ELF-1 (cell line): Measurements from ENCODE around the gene SLC34A2.
A peak's percentile ranks its signal among the peaks of the same experiment; 100 is the strongest.
"Not testable (repeated sequence)": the region's sequence is repeated elsewhere in the genome, so short reads cannot be mapped to it uniquely, and the experiment has no call there.

Source experiments
- DNase-seq: peaks from one replicate; pipeline ENCODE4 v3.0.0-alpha.2; 2016; ENCODE audit warnings: low read depth, low spot score

Gene SLC34A2

DNA sequence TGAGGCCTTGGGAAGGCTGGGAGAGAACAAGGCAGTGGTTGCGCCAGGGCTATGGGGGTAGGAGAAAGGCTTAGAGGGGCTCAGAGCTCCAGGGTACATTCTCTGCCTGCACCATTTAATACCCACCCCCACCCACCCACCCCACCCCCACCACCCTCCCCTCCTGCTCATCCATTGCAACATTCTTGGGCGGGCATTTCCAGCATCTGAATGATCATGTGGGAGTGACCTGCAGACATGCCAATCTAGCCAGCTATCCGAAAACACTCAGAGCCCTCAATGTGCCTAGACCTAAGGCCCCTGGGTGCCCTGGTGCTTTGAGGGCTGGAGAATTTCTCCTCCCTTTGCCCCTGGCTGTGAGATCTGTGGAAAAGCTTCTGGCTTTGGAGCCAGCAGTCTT, 3.1 kb downstream of the SLC34A2 start:
- no peak for DNase-seq

DNA sequence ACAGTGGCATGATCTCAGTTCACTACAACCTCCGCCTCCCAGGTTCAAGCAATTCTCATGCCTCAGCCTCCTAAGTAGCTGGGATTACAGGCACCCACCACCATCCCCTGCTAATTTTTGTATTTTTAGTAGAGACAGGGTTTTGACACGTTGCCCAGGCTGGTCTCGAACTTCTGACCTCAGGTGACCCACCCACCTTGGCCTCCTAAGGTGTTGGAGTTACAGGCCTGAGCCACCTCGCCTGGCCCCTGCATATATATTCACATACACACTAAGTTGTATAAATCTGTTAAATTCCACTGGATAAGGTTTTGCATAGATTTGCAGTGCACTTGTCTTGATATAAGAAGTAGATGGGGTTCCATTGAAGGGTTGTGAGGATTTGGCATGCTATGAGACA, 5.8 kb downstream of the SLC34A2 start:
- DNase-seq: not testable (repeated sequence)

DNA sequence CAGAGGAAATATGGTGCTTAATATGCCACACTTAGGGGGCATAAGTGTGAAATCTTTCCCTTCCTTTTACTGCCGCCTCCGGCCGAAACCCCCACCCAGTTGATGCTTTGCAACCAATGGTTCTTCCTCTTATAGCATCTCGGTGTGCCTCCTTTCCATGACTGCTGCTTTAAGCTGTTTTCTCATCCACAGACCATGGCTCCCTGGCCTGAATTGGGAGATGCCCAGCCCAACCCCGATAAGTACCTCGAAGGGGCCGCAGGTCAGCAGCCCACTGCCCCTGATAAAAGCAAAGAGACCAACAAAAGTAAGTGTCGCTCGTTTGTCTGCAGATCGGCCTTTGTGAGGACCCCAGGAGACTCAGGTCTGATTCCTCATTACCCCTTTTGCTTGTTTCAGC, 6.7 kb downstream of the SLC34A2 start:
- DNase-seq: no peak

DNA sequence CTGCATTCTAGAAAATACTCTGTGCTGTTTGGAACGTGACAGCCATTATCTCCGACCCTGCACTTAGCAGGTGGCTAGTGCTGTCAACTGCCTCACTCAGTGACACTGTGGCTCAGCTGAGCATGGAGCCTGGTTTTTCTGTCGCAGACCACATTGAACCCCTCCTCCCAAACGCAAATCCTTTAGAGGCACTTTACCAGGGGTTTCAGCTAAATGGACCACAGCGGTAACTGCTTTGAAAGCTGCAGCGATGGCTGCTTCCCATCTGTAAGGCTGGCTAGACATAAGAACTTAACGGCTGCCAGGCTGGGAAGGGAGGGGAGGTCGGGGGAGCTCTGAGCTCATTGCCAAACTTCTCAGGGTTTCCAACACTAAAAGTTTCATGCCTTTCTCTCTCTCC, 8.1 kb downstream of the SLC34A2 start:
- DNase-seq: no peak

DNA sequence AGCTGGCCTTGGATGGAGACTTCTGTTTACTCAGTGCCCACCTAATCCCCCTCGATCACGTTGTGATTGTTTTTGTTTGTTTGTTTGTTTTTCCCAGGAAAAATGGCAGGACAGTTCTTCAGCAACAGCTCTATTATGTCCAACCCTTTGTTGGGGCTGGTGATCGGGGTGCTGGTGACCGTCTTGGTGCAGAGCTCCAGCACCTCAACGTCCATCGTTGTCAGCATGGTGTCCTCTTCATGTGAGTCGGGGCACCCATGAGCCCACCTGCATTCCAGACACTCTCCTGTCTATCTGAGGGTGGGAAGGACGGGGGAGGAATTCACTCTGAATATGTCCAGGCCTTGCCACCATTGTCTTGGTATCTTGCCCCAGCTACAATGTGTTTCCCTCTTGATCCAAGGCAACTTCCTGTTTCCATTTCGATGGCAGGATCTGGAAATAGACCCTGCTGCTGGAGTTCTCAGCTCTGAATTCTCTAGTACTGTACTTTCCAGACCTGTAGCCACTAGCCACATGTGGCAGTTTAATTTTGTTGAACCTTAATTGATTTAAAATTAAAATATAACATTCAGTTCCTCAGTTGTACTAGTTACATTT, 10.5 kb downstream of the SLC34A2 start:
- no peak for DNase-seq

DNA sequence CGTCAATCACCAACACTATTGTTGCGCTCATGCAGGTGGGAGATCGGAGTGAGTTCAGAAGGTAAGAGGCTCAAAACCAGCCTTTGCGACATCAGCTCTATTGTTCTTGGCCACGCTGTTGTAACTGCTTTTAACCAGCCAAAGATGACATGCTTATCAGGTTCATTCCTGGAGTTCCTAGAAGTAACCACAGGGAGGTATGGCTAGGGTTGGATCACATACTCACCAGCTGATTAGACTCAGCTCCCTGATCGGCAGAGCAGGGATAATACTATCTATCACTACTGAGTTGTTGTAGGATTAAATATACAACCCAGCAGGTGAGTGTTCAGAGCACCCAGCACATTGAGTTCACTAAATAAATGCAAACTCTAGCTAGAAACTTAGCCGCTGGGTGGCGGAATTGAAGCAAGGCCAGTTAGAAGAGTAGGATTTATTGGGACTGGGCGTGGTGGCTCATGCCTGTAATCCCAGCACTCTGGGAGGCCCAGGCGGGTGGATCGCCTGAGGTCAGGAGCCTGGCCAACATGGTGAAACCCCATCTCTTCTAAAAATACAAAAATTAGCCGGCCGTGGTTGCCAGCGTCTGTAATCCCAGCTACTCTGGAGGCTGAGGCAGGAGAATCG, 12.4 kb downstream of the SLC34A2 start:
- DNase-seq: peak; percentile 73

DNA sequence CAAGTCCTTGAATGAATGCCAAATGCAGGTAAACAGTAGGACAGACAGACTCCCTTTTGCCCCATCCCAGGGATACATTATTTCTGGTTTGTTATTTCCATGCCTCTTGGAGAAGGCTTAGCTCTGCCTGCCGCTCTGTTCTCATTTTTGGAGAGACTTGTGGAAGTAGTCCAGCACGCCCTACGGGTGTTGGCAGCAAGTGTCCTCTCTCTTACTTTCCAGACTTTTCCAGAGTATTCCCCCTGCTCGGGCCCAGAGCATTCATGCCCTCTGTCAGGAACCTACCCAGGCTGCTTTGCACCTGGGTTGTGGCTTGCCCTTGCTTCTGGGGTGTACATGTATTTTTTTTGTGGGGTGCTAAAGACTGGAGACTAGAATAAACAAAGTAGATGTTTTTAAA, 15.3 kb downstream of the SLC34A2 start:
- no peak for DNase-seq

DNA sequence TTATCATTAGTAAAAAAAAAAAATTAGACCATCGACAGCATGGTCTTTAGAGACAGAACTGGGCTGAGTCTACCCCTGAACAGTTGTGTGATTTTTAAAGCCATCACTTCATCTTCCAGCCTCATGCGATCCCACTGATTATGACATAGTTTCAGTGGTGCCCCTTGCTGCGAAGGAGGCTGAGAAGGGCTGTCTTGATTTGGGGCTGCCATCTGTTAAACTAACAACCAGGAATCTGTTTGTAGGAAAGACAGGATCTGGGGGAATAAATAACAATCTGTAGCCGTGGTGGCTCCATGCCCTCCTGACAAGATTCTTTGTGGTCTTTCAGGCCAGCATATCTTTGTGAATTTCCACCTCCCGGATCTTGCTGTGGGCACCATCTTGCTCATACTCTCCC, 17.1 kb downstream of the SLC34A2 start:
- no peak for DNase-seq

DNA sequence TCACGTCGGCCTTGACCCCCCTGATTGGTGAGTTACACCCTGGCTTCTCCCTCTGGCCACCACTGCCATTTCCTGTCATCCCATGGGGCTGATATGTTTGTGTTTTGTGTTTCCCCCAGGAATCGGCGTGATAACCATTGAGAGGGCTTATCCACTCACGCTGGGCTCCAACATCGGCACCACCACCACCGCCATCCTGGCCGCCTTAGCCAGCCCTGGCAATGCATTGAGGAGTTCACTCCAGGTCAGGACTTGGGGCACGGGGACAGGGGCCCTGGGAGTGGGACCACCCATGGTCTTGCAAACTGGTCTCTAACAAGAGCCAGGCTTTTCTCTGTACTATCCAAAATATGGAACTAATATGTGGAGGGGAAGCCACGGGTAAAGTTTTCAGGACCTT, 18.7 kb downstream of the SLC34A2 start:
- DNase-seq: no peak

DNA sequence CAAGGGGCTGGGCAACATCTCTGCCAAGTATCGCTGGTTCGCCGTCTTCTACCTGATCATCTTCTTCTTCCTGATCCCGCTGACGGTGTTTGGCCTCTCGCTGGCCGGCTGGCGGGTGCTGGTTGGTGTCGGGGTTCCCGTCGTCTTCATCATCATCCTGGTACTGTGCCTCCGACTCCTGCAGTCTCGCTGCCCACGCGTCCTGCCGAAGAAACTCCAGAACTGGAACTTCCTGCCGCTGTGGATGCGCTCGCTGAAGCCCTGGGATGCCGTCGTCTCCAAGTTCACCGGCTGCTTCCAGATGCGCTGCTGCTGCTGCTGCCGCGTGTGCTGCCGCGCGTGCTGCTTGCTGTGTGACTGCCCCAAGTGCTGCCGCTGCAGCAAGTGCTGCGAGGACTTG, 20.6 kb downstream of the SLC34A2 start:
- no peak for DNase-seq

DNA sequence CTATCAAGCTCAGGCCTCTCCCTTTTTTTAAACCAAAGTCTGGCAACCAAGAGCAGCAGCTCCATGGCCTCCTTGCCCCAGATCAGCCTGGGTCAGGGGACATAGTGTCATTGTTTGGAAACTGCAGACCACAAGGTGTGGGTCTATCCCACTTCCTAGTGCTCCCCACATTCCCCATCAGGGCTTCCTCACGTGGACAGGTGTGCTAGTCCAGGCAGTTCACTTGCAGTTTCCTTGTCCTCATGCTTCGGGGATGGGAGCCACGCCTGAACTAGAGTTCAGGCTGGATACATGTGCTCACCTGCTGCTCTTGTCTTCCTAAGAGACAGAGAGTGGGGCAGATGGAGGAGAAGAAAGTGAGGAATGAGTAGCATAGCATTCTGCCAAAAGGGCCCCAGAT, 21.5 kb downstream of the SLC34A2 start:
- no peak for DNase-seq

DNA sequence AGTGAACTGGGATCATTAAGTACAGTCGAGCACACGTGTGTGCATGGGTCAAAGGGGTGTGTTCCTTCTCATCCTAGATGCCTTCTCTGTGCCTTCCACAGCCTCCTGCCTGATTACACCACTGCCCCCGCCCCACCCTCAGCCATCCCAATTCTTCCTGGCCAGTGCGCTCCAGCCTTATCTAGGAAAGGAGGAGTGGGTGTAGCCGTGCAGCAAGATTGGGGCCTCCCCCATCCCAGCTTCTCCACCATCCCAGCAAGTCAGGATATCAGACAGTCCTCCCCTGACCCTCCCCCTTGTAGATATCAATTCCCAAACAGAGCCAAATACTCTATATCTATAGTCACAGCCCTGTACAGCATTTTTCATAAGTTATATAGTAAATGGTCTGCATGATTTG, 22.3 kb downstream of the SLC34A2 start:
- no peak for DNase-seq

DNA sequence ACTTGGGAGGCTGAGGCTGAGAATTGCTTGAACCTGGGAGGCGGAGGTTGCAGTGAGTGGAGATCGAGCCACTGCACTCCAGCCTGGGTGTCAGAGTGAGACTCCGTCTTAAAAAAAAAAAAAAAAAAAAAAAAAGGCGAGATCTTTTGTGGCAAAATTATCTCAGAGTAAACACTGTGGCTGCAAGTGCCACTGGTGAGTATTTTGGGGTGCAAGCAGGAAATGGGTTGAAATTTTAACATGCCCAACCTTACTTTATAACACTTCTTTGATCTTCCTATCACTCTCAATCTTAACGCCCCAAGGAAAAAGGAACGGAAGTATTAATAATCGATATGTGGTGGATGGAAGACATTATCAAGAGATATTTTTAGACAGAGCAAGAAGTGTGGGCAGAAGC, 32.1 kb downstream of the SLC34A2 start:
- DNase-seq: no peak

DNA sequence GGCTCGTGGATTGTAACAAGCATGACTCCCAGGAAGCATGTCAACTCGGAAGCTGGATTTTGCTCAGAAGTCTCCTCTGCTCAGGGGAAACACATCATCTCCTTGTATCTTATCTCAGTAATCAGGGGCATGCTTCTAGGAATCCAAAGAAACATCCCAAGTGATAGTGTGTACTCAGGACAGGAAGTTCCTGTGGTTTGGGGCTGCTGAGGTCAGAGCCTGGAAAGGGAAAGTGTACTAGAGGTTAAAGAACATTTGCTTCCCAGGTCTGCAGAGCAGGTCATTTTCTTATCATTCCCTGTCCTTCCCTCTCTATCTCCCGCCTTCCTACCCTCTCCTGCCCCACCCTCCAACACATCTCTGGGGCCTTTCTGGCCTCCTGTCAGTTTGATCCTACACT, 38.8 kb downstream of the SLC34A2 start:
- peak; percentile 55 for DNase-seq

DNA sequence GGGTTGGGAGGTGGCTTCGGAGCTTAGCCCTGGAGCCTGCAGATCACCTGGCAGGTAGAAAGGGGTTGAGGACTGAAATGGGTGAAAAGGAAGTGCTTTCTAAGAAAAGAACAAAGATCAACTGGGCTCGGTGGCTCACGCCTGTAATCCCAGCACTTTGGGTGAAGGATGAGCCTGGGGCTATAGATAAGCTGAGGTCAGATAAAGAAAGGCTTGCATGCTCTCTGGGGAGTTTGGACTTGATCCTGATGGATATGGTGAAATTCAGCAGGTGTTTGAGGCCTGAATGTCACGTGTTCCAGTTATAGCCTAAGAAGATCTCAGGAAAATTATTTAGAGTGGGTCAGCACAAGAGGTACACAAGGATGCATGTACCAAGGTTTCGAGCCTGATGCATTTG, 40.8 kb downstream of the SLC34A2 start:
- peak; percentile 56 for DNase-seq

DNA sequence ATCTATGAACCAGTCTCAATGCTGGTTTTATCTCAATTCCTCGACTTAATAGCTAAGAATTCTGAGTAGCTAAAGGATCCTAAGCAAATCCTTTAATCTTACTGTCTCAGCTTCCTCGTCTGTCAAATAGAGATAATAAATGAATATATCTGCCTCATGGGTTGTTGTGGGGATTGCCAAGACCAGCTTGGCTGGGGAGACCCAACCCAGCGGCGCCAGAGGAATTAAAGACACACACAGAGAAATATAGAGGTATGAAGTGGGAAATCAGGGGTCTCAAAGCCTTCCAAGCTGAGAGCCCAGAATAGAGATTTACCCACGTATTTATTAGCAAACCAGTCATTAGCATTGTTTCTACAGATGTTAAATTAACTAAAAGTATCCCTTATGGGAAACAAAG, 41.9 kb downstream of the SLC34A2 start:
- no peak for DNase-seq

DNA sequence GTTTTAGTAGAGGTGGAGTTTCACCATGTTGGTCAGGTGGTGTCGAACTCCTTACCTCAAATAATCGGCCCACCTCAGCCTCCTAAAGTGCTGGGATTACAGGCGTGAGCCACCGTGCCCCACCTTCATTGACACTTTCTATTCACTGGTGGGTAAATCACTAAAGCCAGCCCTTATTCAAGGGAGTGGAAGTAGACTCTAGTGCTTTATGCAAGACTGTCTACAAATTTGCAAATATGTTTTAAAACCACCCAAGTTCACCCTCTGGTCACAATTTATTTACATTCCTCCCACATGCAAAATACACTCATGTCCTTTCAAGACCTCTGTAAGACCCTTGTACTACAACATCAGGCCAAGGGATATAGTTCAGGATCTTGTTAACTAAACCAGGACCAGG, 45.0 kb downstream of the SLC34A2 start:
- no peak for DNase-seq

DNA sequence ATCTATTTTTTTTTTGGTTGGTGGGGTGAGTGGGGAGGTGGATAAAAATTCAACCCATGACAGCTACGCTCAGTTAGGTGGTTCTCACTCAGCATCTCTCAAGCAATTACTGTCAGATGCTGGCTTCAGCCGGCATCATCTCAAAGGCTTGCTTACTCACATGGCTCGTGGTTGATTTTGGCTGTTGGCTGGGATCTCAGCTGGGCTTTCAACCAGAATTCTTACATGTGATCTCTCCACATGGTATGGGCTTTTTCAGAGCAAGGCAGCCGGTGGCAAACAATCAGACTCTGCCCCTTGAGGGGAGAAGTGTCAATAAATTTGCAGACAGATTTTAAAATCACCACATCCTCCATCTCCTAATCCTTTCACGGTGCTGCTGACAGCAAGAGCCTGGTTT, 47.2 kb downstream of the SLC34A2 start:
- DNase-seq: no peak

DNA sequence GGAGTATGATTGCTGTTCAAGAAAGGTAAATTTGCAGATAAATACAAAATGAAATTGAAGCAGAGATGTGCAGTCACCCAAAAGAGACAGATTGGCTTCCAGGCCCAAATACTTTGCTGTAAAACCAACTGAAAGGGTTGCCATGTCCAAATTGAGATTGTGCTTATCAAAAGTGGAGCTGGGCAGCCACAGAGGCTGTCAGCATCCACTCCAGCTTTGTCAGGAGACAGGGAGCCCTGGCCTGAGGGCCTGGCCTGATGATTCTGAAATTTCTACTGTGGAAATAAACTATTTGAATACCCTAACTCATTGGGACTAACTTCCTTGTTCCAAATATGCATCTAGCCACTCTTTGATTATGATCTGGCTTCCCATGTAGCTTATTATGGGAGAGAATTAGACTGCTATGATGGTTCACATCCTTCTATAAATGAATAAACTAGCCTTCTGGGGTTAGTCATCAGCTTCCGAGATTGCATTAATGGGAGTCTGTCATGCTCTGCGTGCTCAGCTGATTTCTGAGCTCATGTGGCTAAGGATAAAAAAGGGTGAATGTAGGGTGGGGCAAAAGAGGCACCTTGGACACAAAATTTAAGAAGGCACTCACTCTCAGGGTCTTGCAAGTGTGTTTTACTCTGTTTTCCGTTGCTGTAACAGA, 48.2 kb downstream of the SLC34A2 start:
- DNase-seq: no peak

DNA sequence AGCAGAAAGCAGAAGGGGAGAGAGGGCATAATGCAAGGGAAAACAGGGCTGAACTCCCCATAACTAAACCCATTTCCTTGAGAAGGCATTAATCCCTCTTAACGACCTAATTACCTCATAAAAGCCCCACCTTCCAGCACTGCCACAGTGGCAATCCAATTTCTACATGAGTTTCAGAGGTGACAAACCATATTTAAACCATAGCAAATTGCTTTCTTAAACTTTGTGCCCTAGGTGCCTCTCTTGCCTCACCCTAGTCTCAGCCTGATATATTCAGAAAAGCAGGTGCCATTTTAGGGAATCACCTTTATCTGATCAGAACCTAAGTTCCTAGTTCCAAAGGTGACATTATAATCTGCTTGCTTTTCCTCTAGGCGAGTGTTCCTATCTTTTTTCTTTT, 48.9 kb downstream of the SLC34A2 start:
- no peak for DNase-seq

DNA sequence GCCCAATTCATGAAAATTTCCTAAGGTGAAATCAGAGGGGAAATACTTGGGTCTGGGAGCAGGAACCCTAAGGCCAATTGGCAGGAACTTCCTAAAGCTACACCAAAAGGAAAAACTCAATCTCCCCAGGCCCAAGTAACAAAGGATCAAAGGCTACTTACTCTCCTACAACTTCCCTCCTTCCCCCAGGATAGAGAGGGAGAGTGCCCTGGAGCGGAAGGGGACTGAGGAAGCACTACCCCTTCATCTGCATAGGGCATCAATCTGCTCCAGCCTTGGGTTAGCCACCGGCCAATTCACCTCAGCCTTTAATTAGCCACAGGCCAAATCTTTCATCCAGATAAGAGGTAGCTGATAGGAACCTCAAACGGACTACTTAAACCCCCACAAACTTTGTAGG, 55.0 kb downstream of the SLC34A2 start:
- peak; percentile 76 for DNase-seq

DNA sequence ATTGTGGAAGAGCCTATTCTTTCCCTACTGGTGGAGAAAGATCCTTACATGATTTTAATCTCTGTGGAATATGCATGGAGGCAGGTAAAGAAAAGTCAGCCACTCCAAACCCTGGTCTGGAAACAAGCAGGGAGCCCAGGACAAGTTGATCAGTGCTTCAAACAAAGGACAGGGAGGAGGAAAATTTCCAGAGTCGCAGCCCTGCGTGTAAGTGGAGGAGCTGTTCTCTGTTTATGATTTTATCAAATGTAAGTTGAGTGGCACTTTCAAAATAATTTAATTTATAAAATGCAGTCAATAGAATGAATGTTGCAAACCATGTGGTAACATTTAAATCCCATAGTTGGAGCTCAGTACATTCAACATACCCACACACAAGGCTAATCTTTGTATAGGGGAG, 57.0 kb downstream of the SLC34A2 start:
- no peak for DNase-seq

DNA sequence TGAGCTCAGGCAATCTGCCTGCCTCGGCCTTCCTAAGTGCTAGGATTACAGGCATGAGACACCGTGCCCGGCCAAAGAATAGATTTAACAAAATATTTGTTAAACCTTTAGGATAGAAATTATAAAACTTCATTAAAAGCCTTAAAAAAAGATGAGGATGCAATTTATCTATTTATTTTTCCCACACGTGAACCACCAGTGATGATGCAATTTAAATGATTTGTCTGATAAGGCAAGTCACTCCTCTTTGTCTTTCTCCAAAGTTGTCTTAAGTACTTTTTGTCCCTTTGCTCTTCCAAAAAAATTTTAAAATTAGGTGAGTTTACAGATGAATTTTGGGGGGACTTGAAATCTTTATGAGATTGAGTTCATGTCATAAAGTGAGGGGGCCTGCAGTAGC, 58.2 kb downstream of the SLC34A2 start:
- DNase-seq: no peak
